Endodermal cell (in vitro differentiated cells): Measurements from ENCODE around the gene SLC39A3. TPM values are rescaled to one million over a fixed set of nuclear protein-coding genes. Genes with fewer than 3 reads are reported as not detected.

Experiments used
- DNase-seq: peaks from one replicate; pipeline ENCODE4 v3.0.0-alpha.2; 2017
- H3K27ac ChIP-seq: 2 replicates; pipeline ENCODE4 v1.5.1; 2013; ENCODE audit warnings: mild to moderate bottlenecking, low read depth, low read length, moderate library complexity
- H3K27me3 ChIP-seq: 2 replicates; pipeline ENCODE4 v1.6.1; 2013; ENCODE audit warnings: mild to moderate bottlenecking, low read length, moderate library complexity; ENCODE audit not compliant: insufficient read depth, control insufficient read depth, poor library complexity, severe bottlenecking
- H3K36me3 ChIP-seq: 2 replicates; pipeline ENCODE4 v1.7.0; 2013; ENCODE audit warnings: mild to moderate bottlenecking, low read length, moderate library complexity; ENCODE audit not compliant: control insufficient read depth, insufficient read depth
- H3K4me1 ChIP-seq: one replicate; pipeline ENCODE4 v1.7.0; 2013; ENCODE audit warnings: low read length; ENCODE audit not compliant: control insufficient read depth, insufficient read depth
- H3K4me3 ChIP-seq: 2 replicates; pipeline ENCODE4 v1.5.1; 2013; ENCODE audit warnings: mild to moderate bottlenecking, low read length, moderate library complexity
- H3K9ac ChIP-seq: 2 replicates; pipeline ENCODE4 v1.6.1; 2013; ENCODE audit warnings: mild to moderate bottlenecking, low read length, moderate library complexity; ENCODE audit not compliant: poor library complexity, severe bottlenecking; ENCODE audit errors: extremely low read depth
- H3K9me3 ChIP-seq: 2 replicates; pipeline ENCODE4 v1.6.1; 2013; ENCODE audit warnings: mild to moderate bottlenecking, low read length, moderate library complexity; ENCODE audit not compliant: control insufficient read depth
- H3K27ac Mint-ChIP-seq: 2 replicates; pipeline ENCODE4 v1.8.0; 2020; ENCODE audit warnings: mixed read lengths
- H3K27me3 Mint-ChIP-seq: 2 replicates; pipeline ENCODE4 v1.8.0; 2021; ENCODE audit warnings: mild to moderate bottlenecking, mixed read lengths; ENCODE audit not compliant: insufficient read depth
- H3K36me3 Mint-ChIP-seq: 2 replicates; pipeline ENCODE4 v1.8.0; 2020; ENCODE audit warnings: low read depth, mixed read lengths
- H3K4me1 Mint-ChIP-seq: 2 replicates; pipeline ENCODE4 v1.8.0; 2020; ENCODE audit warnings: mixed read lengths
- H3K4me3 Mint-ChIP-seq: 2 replicates; pipeline ENCODE4 v1.8.0; 2020; ENCODE audit warnings: mild to moderate bottlenecking, moderate library complexity, mixed read lengths
- H3K9me3 Mint-ChIP-seq: 2 replicates; pipeline ENCODE4 v1.8.0; 2020; ENCODE audit warnings: mild to moderate bottlenecking, mixed read lengths
- CTCF ChIP-seq: fragments of 200-600 bp; sonication (generic); conservative IDR thresholded peaks from 2 replicates; pipeline ENCODE4 v1.5.0; 2021; ENCODE audit warnings: antibody characterized with exemption, mild to moderate bottlenecking
- WGBS, 2 experiments: methylation state at CpG; one replicate each; pipeline versions ENCODE4 v1.1.5 to v1.1.7; 2013; ENCODE audit warnings: missing lambda C conversion rate in 2 of 2, mixed read lengths in 1 of 2; ENCODE audit not compliant: insufficient coverage in 1 of 2, insufficient read length in 1 of 2; 5-methylcytosine and 5-hydroxymethylcytosine counted together
- total RNA-seq, 2 donors: library from RNA; stranded (reverse); fragmentation: NEBNext Ultra II Directional in 1 of 2; extraction: Animal tissue kit (Norgen Biotek cat#: 25700) in 1 of 2; gene quantifications; 2 replicates in 1 of 2; 3 replicates in 1 of 2; pipeline ENCODE4 v1.2.1, GENCODE V29; 2021

Gene SLC39A3
- total RNA-seq, 2 donors from 2014 or later, result 25.3 to 28.6 TPM

GRCh38 chr19:2761876-2762782 is 22.3 kb upstream of the SLC39A3 start:
- H3K4me1 ChIP-seq, result no peaks in the 10 kb centered on the region
- H3K27ac ChIP-seq, result no peak overlapping the region
- H3K9me3 ChIP-seq, result no peaks in the 10 kb centered on the region
- no peak overlapping the region for H3K9ac ChIP-seq
- 93 to 96% methylated on average over 34 to 43 of the region's 43 CpGs for WGBS, 2 experiments
- DNase-seq, result no peak
- Mint-ChIP-seq H3K36me3 (peaks cover 57% of the 10 kb centered on the region), H3K4me3 (no peak overlapping the region), H3K4me1 (no peaks in the 10 kb centered on the region), H3K27ac (no peak overlapping the region), H3K9me3 (no peaks in the 10 kb centered on the region), H3K27me3 (no peaks in the 10 kb centered on the region)
- H3K36me3 ChIP-seq, result peaks cover 56% of the 10 kb centered on the region
- TF ChIP-seq CTCF, result no peak
- H3K4me3 ChIP-seq, result no peak overlapping the region
- no peaks in the 10 kb centered on the region for H3K27me3 ChIP-seq

- H3K27ac ChIP-seq, result no peak overlapping the region
- H3K36me3 ChIP-seq, result peaks cover 61% of the 10 kb centered on the region
- no peaks in the 10 kb centered on the region for H3K4me1 ChIP-seq
- 93 to 94% methylated on average over 7 to 16 of the region's 16 CpGs for WGBS, 2 experiments
- Mint-ChIP-seq H3K36me3 (peaks cover 56% of the 10 kb centered on the region), H3K27ac (no peak overlapping the region), H3K4me1 (no peaks in the 10 kb centered on the region), H3K9me3 (no peaks in the 10 kb centered on the region), H3K27me3 (no peaks in the 10 kb centered on the region), H3K4me3 (no peak overlapping the region)
- no peak for TF ChIP-seq CTCF
- DNase-seq, result no peak
- H3K27me3 ChIP-seq, result no peaks in the 10 kb centered on the region
- H3K4me3 ChIP-seq, result no peak overlapping the region
- H3K9ac ChIP-seq, result no peak overlapping the region
- H3K9me3 ChIP-seq, result no peaks in the 10 kb centered on the region
These were observed 21.5 kb upstream of the SLC39A3 start for GRCh38 chr19:2761309-2761677.

- Mint-ChIP-seq H3K4me1 (no peaks in the 10 kb centered on the region), H3K4me3 (no peak overlapping the region), H3K27me3 (no peaks in the 10 kb centered on the region), H3K36me3 (peaks cover 56% of the 10 kb centered on the region), H3K9me3 (no peaks in the 10 kb centered on the region), H3K27ac (no peak overlapping the region)
- WGBS, 2 experiments, result 82 to 95% methylated on average over 2 to 7 of the region's 7 CpGs
- H3K27me3 ChIP-seq, result no peaks in the 10 kb centered on the region
- no peak for TF ChIP-seq CTCF
- H3K27ac ChIP-seq, result no peak overlapping the region
- H3K9ac ChIP-seq, result no peak overlapping the region
- no peaks in the 10 kb centered on the region for H3K4me1 ChIP-seq
- no peak overlapping the region for H3K4me3 ChIP-seq
- no peaks in the 10 kb centered on the region for H3K9me3 ChIP-seq
- DNase-seq, result no peak
- peaks cover 64% of the 10 kb centered on the region for H3K36me3 ChIP-seq
These were observed 20.1 kb upstream of the SLC39A3 start for GRCh38 chr19:2759965-2760364.
